Glutamatergic neuron (in vitro differentiated cells): ENCODE data around the gene EPN3. TPM values are rescaled to one million over a fixed set of nuclear protein-coding genes. Genes with fewer than 3 reads are reported as not detected.

Source experiments
- DNase-seq: peaks from one replicate; pipeline ENCODE4 v3.0.0; 2022
- H3K27ac Mint-ChIP-seq: one replicate; pipeline ENCODE4 v1.8.0; 2020; ENCODE audit warnings: mild to moderate bottlenecking, mixed read lengths, inconsistent platforms; ENCODE audit not compliant: unreplicated experiment
- H3K27me3 Mint-ChIP-seq: one replicate; pipeline ENCODE4 v1.8.0; 2020; ENCODE audit warnings: mild to moderate bottlenecking, moderate library complexity, mixed read lengths, inconsistent platforms; ENCODE audit not compliant: unreplicated experiment
- H3K36me3 Mint-ChIP-seq: one replicate; pipeline ENCODE4 v1.8.0; 2020; ENCODE audit warnings: mild to moderate bottlenecking, mixed read lengths, inconsistent platforms; ENCODE audit not compliant: unreplicated experiment
- H3K4me1 Mint-ChIP-seq: one replicate; pipeline ENCODE4 v1.8.0; 2020; ENCODE audit warnings: mild to moderate bottlenecking, low read depth, mixed read lengths, inconsistent platforms; ENCODE audit not compliant: unreplicated experiment
- H3K4me3 Mint-ChIP-seq: one replicate; pipeline ENCODE4 v1.8.0; 2020; ENCODE audit warnings: mild to moderate bottlenecking, mixed read lengths, inconsistent platforms; ENCODE audit not compliant: unreplicated experiment
- H3K9me3 Mint-ChIP-seq: one replicate; pipeline ENCODE4 v1.8.0; 2020; ENCODE audit warnings: mild to moderate bottlenecking, moderate library complexity, mixed read lengths, inconsistent platforms; ENCODE audit not compliant: unreplicated experiment
- total RNA-seq: library from RNA; stranded (reverse); fragmentation: NEBNext Ultra II Directional; extraction: Animal tissue kit (Norgen Biotek cat#: 25700); gene quantifications from one replicate; pipeline ENCODE4 v1.2.1, GENCODE V29; 2021; ENCODE audit not compliant: unreplicated experiment
- TF ChIP-seq, protein P1 (sequence below): fragments of 200-600 bp; sonication (generic); IDR thresholded peaks from one replicate; pipeline ENCODE4 v1.5.0; 2021; ENCODE audit not compliant: partially characterized antibody, unreplicated experiment

The EPN3 gene
- total RNA-seq, 1 donor from 2014 or later, result 0.12 TPM

DNA sequence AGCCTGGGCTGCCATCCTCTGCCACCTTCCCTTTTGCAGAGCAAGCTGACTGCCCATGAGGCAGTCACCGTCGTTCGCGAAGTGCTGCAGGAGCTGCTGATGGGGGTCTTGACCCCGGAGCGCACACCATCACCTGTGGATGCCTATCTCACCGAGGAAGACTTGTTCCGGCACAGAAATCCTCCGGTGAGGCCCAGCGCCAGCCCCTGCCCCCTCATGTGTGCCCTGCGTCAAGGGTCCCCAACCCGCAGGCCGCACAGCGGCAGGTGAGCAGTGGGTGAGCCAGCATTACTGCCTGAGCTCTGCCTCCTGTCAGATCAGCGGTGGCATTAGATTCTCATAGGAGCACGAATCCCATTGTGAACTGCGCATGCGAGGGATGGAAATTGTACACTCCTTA, 7.7 kb upstream of the EPN3 start:
- Mint-ChIP-seq H3K36me3 (no peaks in the 10 kb centered on the region), H3K27me3 (no peaks in the 10 kb centered on the region), H3K27ac (no peak overlapping the region), H3K9me3 (no peaks in the 10 kb centered on the region), H3K4me3 (no peak overlapping the region), H3K4me1 (peaks cover 6% of the 10 kb centered on the region)
- no peak for DNase-seq
- TF ChIP-seq, protein P1, sequence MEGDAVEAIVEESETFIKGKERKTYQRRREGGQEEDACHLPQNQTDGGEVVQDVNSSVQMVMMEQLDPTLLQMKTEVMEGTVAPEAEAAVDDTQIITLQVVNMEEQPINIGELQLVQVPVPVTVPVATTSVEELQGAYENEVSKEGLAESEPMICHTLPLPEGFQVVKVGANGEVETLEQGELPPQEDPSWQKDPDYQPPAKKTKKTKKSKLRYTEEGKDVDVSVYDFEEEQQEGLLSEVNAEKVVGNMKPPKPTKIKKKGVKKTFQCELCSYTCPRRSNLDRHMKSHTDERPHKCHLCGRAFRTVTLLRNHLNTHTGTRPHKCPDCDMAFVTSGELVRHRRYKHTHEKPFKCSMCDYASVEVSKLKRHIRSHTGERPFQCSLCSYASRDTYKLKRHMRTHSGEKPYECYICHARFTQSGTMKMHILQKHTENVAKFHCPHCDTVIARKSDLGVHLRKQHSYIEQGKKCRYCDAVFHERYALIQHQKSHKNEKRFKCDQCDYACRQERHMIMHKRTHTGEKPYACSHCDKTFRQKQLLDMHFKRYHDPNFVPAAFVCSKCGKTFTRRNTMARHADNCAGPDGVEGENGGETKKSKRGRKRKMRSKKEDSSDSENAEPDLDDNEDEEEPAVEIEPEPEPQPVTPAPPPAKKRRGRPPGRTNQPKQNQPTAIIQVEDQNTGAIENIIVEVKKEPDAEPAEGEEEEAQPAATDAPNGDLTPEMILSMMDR, result no peak

DNA sequence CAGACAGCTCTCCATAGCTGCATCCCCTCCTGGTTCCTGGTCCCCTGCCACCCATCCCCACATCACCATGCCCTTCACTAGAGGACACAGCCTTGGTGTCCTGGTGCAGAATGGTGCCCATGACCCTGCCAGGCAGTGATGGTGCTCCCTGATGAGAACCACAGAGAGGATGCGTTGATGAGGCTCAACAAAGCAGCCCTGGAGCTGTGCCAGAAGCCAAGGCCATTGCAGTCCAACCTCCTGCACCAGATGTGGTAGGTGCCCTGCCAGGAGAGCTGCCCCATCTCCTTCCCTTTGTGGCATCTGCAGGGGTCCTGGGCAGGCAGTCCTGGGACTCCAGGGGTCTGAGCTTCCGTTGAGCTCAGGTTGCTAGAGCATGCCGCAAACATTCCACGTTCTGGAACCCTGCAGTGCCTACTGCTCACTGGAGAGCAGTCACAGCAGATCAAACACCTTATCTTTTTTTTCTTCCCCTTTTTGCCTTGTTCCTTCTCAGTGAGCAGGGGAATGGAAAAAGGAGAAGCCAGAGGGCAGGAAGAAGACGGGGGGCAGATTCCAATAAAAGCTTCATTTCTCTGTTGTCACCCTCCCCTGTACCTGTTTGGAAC, 5.3 kb upstream of the EPN3 start:
- H3K4me1 Mint-ChIP-seq, result peaks cover 3% of the 10 kb centered on the region
- no peak for DNase-seq
- H3K4me3 Mint-ChIP-seq, result no peak overlapping the region
- H3K27me3 Mint-ChIP-seq, result peaks cover 4% of the 10 kb centered on the region
- no peak overlapping the region for H3K27ac Mint-ChIP-seq
- TF ChIP-seq, protein P1, result no peak
- H3K9me3 Mint-ChIP-seq, result no peaks in the 10 kb centered on the region
- no peaks in the 10 kb centered on the region for H3K36me3 Mint-ChIP-seq

DNA sequence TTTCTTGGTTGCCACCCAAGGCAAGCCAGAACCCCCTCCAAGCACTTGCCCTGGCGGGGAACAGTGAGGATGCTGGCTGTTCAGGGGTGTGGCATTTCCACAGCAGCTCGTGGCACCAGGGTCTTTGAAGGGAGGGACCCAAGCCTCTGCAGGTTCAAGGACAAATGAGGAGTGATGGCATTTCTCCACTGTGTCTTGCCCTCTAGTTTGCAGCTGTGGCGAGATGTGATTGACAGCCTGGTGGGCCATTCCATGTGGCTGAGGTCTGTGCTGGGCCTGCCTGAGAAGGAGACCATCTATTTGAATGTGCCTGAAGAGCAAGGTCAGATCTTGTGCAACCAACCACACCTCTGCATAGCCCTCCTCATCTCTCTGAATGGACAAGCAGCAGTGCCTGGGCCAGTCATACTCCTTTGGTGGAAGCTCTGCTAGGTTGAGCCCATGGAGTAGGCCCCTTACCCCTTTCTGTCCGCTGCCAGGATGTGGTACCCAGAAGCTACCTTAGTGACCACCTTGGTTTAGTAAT, 4.5 kb upstream of the EPN3 start:
- Mint-ChIP-seq H3K27ac (no peak overlapping the region), H3K27me3 (peaks cover 5% of the 10 kb centered on the region), H3K36me3 (no peaks in the 10 kb centered on the region), H3K9me3 (no peaks in the 10 kb centered on the region), H3K4me1 (peaks cover 3% of the 10 kb centered on the region), H3K4me3 (no peak overlapping the region)
- DNase-seq, result no peak
- TF ChIP-seq, protein P1, result no peak

DNA sequence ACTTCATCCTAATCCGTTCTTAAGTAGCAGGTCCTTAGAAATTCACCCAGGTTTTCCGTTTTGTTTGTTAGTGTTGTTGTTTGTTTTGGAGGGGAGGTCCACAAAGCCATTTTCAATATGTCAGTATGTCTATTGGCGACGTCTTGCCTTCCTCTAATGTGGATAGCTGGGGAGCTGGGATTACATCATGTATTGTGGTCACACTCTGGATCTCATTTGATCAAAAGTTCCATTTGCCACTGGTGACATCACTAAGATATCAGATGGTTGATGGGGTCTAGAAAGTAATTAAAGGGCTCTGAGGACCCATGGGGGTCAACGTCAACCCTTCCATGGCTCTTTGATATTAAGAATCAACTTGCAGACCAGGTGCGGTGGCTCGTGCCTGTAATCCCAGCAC, 2.7 kb upstream of the EPN3 start:
- no peak overlapping the region for H3K27ac Mint-ChIP-seq
- no peak for DNase-seq

More for the DNA sequence above, 2.7 kb upstream of the EPN3 start:
- TF ChIP-seq, protein P1, result no peak
- Mint-ChIP-seq H3K9me3 (no peaks in the 10 kb centered on the region), H3K36me3 (no peaks in the 10 kb centered on the region), H3K4me1 (peaks cover 5% of the 10 kb centered on the region), H3K4me3 (no peak overlapping the region), H3K27me3 (peaks cover 14% of the 10 kb centered on the region)
